ENCODE data around the gene CHRNA5.

DNA sequence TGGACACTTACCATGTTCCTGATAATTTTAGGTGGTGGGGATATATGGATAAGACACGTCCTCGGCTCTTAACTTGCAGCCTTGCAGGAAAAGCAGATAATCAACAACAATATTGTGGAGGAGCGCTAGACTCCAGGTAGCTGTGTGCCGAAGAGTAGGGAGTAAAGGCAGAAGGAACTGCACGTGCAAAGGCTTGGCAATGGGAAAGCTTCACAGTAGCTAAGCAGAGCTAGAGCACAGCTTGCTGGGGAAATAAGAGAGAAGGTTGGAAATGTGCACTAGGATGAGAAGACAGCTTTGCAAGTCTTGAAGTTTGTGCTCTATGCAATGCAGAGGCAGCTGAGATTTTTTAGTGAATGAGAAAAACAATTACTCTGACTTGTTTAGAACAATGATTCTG is 12.7 kb upstream of the CHRNA5 start:
- TF ChIP-seq, protein P1, sequence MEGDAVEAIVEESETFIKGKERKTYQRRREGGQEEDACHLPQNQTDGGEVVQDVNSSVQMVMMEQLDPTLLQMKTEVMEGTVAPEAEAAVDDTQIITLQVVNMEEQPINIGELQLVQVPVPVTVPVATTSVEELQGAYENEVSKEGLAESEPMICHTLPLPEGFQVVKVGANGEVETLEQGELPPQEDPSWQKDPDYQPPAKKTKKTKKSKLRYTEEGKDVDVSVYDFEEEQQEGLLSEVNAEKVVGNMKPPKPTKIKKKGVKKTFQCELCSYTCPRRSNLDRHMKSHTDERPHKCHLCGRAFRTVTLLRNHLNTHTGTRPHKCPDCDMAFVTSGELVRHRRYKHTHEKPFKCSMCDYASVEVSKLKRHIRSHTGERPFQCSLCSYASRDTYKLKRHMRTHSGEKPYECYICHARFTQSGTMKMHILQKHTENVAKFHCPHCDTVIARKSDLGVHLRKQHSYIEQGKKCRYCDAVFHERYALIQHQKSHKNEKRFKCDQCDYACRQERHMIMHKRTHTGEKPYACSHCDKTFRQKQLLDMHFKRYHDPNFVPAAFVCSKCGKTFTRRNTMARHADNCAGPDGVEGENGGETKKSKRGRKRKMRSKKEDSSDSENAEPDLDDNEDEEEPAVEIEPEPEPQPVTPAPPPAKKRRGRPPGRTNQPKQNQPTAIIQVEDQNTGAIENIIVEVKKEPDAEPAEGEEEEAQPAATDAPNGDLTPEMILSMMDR (IDR thresholded peaks at IDR 0.05) = no peak
- TF ChIP-seq POLR2A (IDR thresholded peaks at IDR 0.05) (no peak), POLR2AphosphoS5 (IDR thresholded peaks at IDR 0.05) (no peak), EP300 (IDR thresholded peaks at IDR 0.05) (no peak)

All from sigmoid colon (tissue), 4 donors.